Measurements from ENCODE around the gene C16orf54. TPM values are rescaled to one million over a fixed set of nuclear protein-coding genes. Genes with fewer than 3 reads are reported as not detected.
"Not testable (repeated sequence)": the region's sequence is repeated elsewhere in the genome, so short reads cannot be mapped to it uniquely, and the experiment has no call there.

Gene C16orf54
- total RNA-seq, 1 donor = not detected

GRCh38 chr16:29726845-29727377 is 18.9 kb downstream of the C16orf54 start:
- DNase-seq (ENCODE audit: low read depth) = no peak

GRCh38 chr16:29721167-29721879 is 24.5 kb downstream of the C16orf54 start:
- peak; percentile 61 for TF ChIP-seq CTCF (IDR thresholded peaks at IDR 0.05; ENCODE audit: insufficient read depth, low read length)
- not testable (repeated sequence) for H3K4me3 ChIP-seq (ENCODE audit: low read depth, low read length)
- peak; percentile 63 for DNase-seq (ENCODE audit: low read depth)

More at GRCh38 chr16:29726845-29727377, 18.9 kb downstream of the C16orf54 start:
- H3K4me3 ChIP-seq (ENCODE audit: low read depth, low read length) = no peak overlapping the region
- TF ChIP-seq CTCF (IDR thresholded peaks at IDR 0.05; ENCODE audit: insufficient read depth, low read length) = no peak

GRCh38 chr16:29720703-29721102 is 25.1 kb downstream of the C16orf54 start:
- no peak overlapping the region for H3K4me3 ChIP-seq (ENCODE audit: low read depth, low read length)
- no peak for TF ChIP-seq CTCF (IDR thresholded peaks at IDR 0.05; ENCODE audit: insufficient read depth, low read length)
- DNase-seq (ENCODE audit: low read depth) = peak; percentile 19

GRCh38 chr16:29719063-29719462 is 26.7 kb downstream of the C16orf54 start:
- no peak overlapping the region for H3K4me3 ChIP-seq (ENCODE audit: low read depth, low read length)
- DNase-seq (ENCODE audit: low read depth) = no peak

GRCh38 chr16:29717113-29717512 is 28.7 kb downstream of the C16orf54 start:
- DNase-seq (ENCODE audit: low read depth) = no peak
- no peak for TF ChIP-seq CTCF (IDR thresholded peaks at IDR 0.05; ENCODE audit: insufficient read depth, low read length)
- no peak overlapping the region for H3K4me3 ChIP-seq (ENCODE audit: low read depth, low read length)

More at GRCh38 chr16:29719063-29719462, 26.7 kb downstream of the C16orf54 start:
- TF ChIP-seq CTCF (IDR thresholded peaks at IDR 0.05; ENCODE audit: insufficient read depth, low read length) = no peak

- TF ChIP-seq CTCF (IDR thresholded peaks at IDR 0.05; ENCODE audit: insufficient read depth, low read length) = no peak
- no peak overlapping the region for H3K4me3 ChIP-seq (ENCODE audit: low read depth, low read length)
- no peak for DNase-seq (ENCODE audit: low read depth)
Observed at GRCh38 chr16:29714972-29715371, 30.8 kb downstream of the C16orf54 start.

Measured in fibroblast of the aortic adventitia (primary cell).